IPS-18c (cell line): Measurements from ENCODE around the gene YEATS4.

Experiments
- H3K4me3 ChIP-seq: 2 replicates; pipeline ENCODE4 v1.7.0; 2013; ENCODE audit warnings: low read depth, mild to moderate bottlenecking, low read length, moderate library complexity; ENCODE audit not compliant: insufficient read depth
- H3K9me3 ChIP-seq: one replicate; pipeline ENCODE4 v1.6.1; 2013; ENCODE audit warnings: mild to moderate bottlenecking, low read length, moderate library complexity; ENCODE audit not compliant: control insufficient read depth, insufficient read depth

Gene YEATS4

DNA sequence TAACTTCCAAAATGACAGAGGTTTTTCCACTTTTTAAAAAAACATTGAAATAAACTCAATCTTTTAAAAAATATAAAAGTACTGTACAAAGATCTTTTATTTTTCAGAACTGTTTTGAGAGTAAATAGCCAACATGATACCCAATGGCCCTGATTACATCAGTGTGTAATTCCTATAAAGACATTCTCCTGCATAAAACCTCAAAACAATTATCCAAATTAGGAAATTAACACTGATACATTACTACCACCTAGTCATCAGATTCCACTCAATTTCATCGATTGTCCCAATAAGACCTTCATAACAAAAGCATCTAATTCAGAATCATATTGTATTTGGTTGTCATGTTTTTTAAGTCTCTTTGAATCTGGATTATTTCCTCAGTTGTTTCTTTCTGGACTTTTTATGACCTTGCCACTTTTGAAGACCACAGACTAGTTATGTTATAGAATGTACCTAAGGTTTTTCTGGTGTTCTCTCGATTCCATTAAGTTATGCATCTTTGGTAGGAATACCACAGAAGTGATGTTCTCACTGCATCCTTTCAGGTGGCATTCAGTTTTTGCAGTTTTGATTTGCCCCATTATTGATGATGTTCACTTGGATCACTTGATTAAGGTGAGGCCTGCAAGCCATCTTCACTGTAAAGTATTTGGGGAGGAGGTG, 4.0 kb upstream of the YEATS4 start:
- no peaks in the 10 kb centered on the region for H3K9me3 ChIP-seq
- no peak overlapping the region for H3K4me3 ChIP-seq

DNA sequence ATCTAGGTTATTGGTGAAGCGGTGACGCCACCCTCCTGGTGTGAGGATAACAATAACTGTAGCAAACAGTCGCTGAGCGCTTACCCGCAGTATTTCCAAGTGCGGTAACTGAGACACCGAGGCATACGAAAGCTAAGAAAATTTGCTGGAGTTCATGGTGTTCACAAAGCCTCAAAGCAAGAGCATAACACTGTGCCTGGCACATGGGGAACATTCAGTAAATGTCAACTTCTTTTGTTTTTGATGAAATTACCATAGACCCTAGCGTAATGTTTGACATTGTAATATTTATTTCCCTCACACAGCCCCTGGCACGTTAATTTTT, 767 bp downstream of the YEATS4 start:
- Histone ChIP-seq H3K9me3 (no peaks in the 10 kb centered on the region), H3K4me3 (peak overlapping the region; percentile 78)

DNA sequence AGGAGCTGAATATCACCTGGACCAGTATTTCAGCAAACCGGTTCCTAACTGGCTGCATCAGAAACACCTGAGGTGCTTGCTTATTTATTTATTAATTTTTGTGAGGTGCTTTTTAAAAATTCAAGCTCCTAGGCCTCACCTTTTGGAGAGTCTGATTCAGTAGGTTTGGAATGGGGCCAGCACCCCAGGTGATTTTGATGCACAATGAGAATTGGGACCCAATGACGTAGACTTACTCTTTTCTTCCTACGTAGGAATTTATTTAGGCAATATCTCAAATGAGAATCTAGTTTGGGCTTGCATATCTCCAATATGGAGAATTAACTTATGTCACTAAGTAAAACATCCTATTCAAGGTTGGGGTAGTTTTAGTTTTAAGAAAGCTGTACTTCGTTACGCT, 7.3 kb downstream of the YEATS4 start:
- no peak overlapping the region for H3K4me3 ChIP-seq
- H3K9me3 ChIP-seq: no peaks in the 10 kb centered on the region

DNA sequence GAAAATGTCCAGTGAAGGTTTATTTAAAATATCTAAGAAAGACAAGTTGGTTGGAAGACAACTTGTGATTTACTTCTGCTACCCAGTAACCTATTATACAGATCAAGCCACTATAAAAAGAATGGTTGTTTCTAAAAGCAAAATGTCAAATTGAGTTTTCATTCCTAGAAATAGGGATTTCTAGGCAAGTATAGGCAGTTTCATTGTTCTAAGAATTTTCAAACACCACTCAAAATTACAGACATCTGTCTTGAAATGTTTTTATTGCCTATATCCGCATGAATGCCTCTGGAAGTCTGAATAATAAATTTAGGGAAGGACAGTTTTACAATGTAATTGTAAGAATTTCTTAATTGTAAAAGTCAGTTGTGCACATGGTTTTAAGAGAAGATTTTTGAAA, 8.6 kb downstream of the YEATS4 start:
- Histone ChIP-seq H3K9me3 (no peaks in the 10 kb centered on the region), H3K4me3 (no peak overlapping the region)

DNA sequence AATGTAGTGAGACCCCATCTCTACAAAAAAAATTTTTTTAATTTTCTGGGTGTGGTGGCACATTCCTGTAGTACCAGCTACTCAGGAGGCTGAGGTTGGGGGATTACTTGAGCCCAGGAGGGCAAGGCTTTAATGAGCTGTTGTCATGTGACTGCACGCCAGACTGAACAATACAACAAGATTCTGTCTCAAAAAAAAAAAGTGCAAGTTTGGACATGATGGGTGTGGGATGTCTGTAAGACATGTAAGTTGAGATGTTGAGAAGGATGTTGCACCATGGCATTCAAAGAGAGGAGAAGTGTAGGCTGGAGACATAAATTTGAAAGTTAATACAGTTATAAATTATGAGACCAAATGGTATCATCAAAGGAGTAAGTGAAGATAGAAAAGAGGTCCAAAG, 23.5 kb downstream of the YEATS4 start:
- H3K9me3 ChIP-seq: no peaks in the 10 kb centered on the region

DNA sequence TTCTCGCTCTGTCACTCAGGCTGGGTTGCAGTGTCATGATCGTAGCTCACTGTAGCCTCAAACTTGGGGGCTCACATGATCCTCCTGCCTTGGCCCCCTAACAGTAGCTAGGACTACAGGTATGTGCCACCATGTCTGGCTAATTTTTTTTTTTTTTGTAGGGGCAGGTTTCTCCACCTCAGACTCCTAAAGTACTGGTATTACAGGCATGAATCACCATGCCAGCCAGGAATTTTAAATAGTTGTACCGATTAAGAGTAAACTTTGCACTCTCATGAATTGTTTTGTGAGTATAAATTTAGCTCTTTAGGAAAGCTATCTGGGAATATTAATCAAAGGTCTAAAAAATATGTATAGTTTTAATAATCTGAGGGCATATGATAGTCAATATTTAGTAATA, 25.5 kb downstream of the YEATS4 start:
- no peak overlapping the region for H3K4me3 ChIP-seq
- H3K9me3 ChIP-seq: no peaks in the 10 kb centered on the region

More for the DNA sequence above, 23.5 kb downstream of the YEATS4 start:
- H3K4me3 ChIP-seq: no peak overlapping the region

DNA sequence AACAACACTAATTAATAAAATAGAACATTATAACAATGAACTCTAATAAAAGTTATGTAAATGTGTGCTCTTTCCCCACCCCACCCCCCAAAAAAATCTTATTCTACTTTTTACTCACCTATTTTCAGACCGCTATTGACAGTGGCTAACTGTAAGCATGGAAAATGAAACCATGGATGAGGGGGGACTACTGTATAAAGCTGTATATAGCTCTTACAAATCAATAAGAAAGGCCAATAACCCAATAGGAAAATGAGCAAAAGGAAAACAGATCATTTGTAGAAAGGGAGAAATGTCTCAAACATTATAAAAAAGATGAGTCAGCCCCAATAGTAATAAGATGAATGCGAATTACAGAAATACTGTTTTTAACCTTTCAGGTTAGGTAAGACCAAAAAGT, 27.4 kb downstream of the YEATS4 start:
- no peak overlapping the region for H3K4me3 ChIP-seq
- H3K9me3 ChIP-seq: no peaks in the 10 kb centered on the region

DNA sequence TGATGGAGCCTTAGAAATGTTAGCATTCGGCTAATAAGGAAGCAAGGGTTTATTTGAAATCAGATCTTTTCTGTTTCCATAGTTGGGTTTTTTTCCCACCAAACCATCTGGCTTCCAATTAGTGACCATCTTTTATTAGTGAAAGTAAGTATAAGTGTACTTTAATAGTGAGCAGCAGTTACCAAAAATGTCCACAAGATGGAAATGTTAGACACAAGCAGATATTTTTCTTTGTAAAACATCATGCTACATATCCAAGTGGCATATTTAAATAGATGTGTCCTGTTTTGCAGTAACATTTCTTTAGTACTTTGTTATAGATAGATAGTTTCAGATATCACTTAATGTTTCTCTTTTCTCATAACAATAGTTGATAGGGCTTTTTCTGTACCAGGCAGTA, 28.8 kb downstream of the YEATS4 start:
- no peak overlapping the region for H3K4me3 ChIP-seq
- H3K9me3 ChIP-seq: no peaks in the 10 kb centered on the region

DNA sequence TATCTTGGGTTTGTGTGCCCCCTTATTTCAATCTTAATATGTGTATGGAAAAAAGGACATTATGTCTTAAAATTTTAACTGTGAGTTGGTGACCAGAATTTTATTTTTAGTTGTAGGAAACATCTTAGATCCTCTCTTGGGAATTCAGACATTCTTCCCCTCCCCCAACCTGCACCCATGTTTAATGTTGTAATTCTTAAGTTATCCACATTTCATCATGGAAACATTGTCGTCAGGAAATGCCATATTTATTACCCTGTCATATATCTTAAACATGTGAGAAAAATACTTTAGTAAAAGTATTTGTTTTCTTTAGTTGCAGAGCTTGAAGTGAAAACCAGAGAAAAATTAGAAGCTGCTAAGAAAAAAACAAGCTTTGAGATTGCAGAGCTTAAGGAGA, 30.3 kb downstream of the YEATS4 start:
- Histone ChIP-seq H3K9me3 (no peaks in the 10 kb centered on the region), H3K4me3 (no peak overlapping the region)

DNA sequence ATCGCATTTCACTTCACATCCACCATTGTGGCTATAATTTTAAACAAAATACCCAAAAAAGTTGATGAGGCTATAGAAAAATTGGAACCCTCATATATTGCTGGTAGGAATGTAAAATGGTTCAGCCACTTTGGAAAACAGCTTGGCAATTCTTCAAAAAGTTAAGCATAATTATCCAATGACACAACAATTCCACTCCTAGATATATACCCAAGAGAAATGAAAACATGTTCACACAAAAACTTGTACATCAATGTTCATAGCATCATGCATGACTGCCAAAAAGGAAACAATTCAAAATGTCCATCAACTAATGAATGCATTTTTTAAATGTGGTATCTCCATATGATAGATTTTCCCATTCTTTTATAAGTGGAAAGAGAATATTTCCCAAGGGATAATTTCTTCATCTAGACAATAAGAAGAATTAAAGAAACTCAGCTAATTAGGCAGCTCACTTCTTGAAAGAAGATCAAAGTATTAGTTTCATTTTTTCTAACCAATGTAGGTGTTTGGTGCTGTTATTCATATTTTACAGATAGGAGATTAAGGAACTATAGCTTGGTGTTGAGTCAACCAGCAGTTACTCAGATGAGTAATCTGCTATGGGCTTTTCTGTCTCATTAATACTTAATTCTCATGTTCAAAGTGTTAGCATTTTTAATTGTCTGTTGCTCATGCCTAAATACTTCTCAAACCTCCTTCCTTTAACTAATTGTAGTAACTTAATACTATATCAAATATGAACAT, 32.8 kb downstream of the YEATS4 start:
- H3K4me3 ChIP-seq: no peak overlapping the region
- H3K9me3 ChIP-seq: no peaks in the 10 kb centered on the region

DNA sequence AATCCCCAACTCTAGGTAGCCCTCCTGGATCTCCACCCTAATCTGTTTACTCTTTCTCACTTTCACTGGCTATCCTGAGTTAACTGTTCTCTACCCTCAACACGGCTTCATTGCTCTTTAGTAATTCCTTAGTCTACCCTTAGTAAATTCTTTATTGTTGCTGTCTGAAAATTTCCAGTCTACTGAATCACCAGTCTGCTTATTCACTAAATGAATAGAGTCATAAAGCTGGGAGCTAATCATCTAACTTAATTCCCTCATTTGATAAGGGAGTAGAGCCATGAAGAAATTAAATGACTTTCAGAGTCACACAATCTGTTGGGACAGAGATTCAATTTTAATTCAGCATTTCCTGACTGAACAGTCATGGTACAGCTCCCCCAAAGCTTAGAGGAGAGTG, 36.5 kb downstream of the YEATS4 start:
- H3K4me3 ChIP-seq: no peak overlapping the region
- no peaks in the 10 kb centered on the region for H3K9me3 ChIP-seq

DNA sequence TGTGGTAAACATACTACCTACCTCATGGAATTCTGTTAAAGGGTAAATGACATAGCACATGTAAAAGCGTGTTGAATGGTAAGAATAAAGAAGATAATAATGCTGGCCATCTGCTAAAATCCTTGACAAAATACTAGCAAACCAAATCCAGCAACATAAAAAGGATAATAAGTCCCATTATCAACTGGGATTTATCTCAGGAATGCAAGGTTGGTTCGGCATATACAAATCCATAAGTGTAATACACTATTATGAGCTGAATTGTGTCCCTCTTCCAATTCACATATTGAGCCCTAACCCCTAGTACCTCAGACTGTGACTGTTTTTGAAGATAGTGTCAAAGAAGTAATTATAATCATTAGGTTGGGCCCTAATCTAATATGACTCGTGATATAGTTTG, 37.4 kb downstream of the YEATS4 start:
- no peaks in the 10 kb centered on the region for H3K9me3 ChIP-seq
- H3K4me3 ChIP-seq: no peak overlapping the region

DNA sequence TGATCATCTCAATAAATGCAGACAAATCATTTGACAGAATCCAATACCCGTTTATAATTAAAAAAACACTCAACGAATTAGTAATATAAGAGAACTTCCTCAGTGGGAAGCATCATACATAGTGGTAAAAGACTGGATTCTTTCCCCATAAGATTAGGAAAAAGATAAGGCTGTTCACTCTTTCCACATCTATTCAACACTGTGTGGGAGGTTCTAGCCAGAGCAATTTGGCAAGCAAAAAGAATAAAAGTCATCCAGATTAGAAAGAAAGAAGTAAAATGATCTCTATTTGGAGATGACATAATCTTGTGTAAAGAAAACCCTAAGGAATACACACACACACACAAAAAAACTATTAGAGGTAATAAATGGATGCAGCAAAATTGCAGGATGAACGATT, 38.4 kb downstream of the YEATS4 start:
- no peaks in the 10 kb centered on the region for H3K9me3 ChIP-seq
- no peak overlapping the region for H3K4me3 ChIP-seq

DNA sequence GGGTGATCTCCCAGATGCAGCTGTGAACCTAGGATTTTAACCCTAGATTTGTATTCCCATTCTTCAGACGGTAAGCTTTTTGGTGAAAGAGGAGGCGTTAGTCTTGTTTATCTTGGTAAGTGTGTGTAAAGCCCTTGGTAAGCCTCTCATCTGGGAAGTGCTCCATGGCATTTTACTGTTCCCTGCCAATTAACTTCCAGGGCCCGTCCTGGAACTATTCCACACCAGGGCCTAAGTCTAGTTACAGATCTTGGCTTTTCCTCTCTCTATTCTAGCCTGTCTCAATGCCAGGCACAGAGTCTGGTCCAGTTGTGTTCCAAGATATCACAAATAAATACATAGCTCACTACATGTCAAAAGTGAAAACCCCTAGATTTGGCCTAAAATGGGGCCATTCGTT, 42.4 kb downstream of the YEATS4 start:
- Histone ChIP-seq H3K4me3 (no peak overlapping the region), H3K9me3 (no peaks in the 10 kb centered on the region)

DNA sequence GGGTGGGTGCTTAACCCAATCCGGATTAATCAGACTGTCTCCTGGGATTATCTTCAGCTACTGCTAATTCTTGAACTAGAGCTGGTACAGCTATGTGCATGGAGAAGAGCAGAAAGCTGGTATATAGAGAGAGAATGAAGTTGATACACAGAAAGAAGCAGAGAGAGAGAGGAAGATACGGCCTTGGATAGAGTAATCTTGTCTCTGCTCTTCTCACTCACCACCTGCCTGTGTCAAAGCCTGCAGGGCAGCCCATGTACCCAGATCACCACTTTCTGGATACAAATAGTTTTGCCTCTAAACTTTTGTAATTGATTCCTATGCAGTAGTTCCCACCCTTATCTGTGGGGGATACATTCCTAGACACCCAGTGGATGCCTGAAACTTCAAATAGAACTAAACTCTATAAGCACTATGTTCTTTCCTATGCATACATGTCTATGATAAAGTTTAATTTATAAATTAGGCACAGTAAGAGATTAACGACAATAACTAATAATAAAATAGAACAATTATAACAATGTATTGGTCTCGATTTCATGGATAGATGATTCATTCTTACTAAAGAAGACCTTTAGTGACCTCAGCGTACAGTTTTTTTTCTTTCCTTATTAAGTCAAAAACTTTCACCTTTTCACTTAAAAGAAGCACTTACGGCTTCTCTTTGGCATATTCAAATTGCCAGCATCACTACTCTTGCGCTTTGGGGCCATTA, 45.5 kb downstream of the YEATS4 start:
- Histone ChIP-seq H3K4me3 (no peak overlapping the region), H3K9me3 (no peaks in the 10 kb centered on the region)

DNA sequence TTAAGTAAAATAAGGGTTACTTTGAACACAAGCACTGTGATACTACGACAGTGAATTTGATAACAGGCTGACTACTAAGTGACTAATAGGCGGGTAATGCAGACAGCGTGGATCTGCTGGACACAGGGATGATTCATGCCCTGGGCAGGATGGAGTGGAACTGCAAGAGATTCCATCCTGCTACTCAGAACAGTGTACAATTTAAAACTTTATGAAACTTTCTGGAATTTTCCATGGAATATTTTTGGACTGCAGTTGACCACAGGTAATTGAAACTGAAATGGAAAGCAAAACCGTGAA, 46.0 kb downstream of the YEATS4 start:
- Histone ChIP-seq H3K4me3 (no peak overlapping the region), H3K9me3 (no peaks in the 10 kb centered on the region)

DNA sequence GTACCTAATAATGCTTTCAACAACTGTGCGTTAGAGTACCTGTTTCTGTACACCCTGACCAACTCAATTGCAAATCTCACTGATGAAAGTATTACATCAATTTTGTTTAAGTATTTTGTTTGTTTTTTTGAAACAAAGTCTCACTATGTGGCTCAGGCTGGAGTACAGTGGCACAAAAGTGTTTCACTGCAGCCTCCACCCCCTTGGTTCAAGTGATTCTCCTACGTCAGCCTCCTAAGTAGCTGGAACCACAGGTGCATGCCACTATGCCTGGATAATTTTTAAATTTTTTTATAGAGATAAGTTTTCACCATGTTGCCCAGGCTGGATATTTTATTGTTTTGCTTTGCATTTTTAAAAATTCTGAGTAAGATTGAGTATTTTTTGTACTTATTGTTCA, 46.7 kb downstream of the YEATS4 start:
- no peak overlapping the region for H3K4me3 ChIP-seq
- H3K9me3 ChIP-seq: no peaks in the 10 kb centered on the region

DNA sequence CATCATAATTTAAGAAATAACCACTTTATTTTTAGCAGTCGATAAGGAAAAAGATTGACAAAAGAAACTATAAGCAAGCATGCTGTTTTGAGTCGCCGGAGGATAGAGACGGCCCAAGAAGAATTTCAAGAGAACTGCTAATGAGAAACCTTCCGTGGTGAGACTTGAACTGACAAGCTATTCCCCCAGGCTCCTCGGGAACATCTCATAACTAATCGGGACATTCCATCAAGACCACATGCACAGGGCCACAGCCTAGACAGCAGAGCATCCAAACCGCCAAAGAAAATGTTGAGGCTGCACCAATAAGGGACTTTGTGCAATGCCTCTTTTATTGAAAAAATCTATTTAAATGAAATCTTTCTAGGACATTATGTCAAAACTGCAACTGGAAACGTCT, 51.0 kb downstream of the YEATS4 start:
- H3K9me3 ChIP-seq: no peaks in the 10 kb centered on the region
- no peak overlapping the region for H3K4me3 ChIP-seq
